ENCODE measurements around the gene MPG. TPM values are rescaled to one million over a fixed set of nuclear protein-coding genes. Genes with fewer than 3 reads are reported as not detected.

MPG gene
- total RNA-seq, 1 experiment from 2014 or later: 30.6 TPM

- H3K27ac ChIP-seq (ENCODE audit: low read depth, low read length, poor library complexity, severe bottlenecking): no peak overlapping the region
- ChIA-PET CTCF (no interaction called here), POLR2A (ENCODE audit: low non-redundant PET) (no interaction called here)
- no peak overlapping the region for H3K4me3 ChIP-seq (ENCODE audit: low read depth, low read length, poor library complexity, severe bottlenecking)
- intact Hi-C loops (cut with micrococcal nuclease; ENCODE audit: unreplicated experiment): no loop called here
- H3K27me3 ChIP-seq (replicated peaks; ENCODE audit: insufficient read depth, low read depth, low read length, poor library complexity): no peaks in the 10 kb centered on the region
- no peaks in the 10 kb centered on the region for H3K4me1 ChIP-seq (ENCODE audit: insufficient read depth, low read length, poor library complexity, severe bottlenecking)
- H3K9me3 ChIP-seq (ENCODE audit: low read depth, low read length, poor library complexity, severe bottlenecking): no peaks in the 10 kb centered on the region
- no peak for DNase-seq (ENCODE audit: low spot score)
- no TSS peak for BruUV-seq (replicated peaks)
- H3K36me3 ChIP-seq (ENCODE audit: insufficient read depth, low read length, poor library complexity, severe bottlenecking): no peaks in the 10 kb centered on the region
- TF ChIP-seq EZH2 (IDR thresholded peaks at IDR 0.05; ENCODE audit: borderline replicate concordance, low read depth, low read length, poor library complexity, severe bottlenecking) (no peak), CTCF (conservative IDR thresholded peaks at IDR 0.05; ENCODE audit: low read depth, low read length) (no peak)
Measured at GRCh38 chr16:125011-125410, 47.0 kb downstream of the MPG start.

GRCh38 chr16:129075-129474, 51.0 kb downstream of the MPG start:
- no peaks in the 10 kb centered on the region for H3K27me3 ChIP-seq (replicated peaks; ENCODE audit: insufficient read depth, low read depth, low read length, poor library complexity)
- H3K4me1 ChIP-seq (ENCODE audit: insufficient read depth, low read length, poor library complexity, severe bottlenecking): no peaks in the 10 kb centered on the region
- ChIA-PET CTCF (no interaction called here), POLR2A (ENCODE audit: low non-redundant PET) (no interaction called here)
- BruUV-seq (replicated peaks): no TSS peak
- H3K4me3 ChIP-seq (ENCODE audit: low read depth, low read length, poor library complexity, severe bottlenecking): no peak overlapping the region
- no peak for DNase-seq (ENCODE audit: low spot score)
- no peaks in the 10 kb centered on the region for H3K9me3 ChIP-seq (ENCODE audit: low read depth, low read length, poor library complexity, severe bottlenecking)
- H3K36me3 ChIP-seq (ENCODE audit: insufficient read depth, low read length, poor library complexity, severe bottlenecking): no peaks in the 10 kb centered on the region
- intact Hi-C loops (cut with micrococcal nuclease; ENCODE audit: unreplicated experiment): no loop called here
- no peak overlapping the region for H3K27ac ChIP-seq (ENCODE audit: low read depth, low read length, poor library complexity, severe bottlenecking)
- no peak for TF ChIP-seq CTCF (conservative IDR thresholded peaks at IDR 0.05; ENCODE audit: low read depth, low read length)
- no peak for TF ChIP-seq EZH2 (IDR thresholded peaks at IDR 0.05; ENCODE audit: borderline replicate concordance, low read depth, low read length, poor library complexity, severe bottlenecking)

- POLR2A ChIA-PET (ENCODE audit: low non-redundant PET): no interaction called here
- no TSS peak for BruUV-seq (replicated peaks)
Measured at GRCh38 chr16:130533-131173, 52.6 kb downstream of the MPG start.

More at GRCh38 chr16:130533-131173, 52.6 kb downstream of the MPG start:
- Histone ChIP-seq H3K27me3 (replicated peaks; ENCODE audit: insufficient read depth, low read depth, low read length, poor library complexity) (no peaks in the 10 kb centered on the region), H3K27ac (ENCODE audit: low read depth, low read length, poor library complexity, severe bottlenecking) (no peak overlapping the region), H3K36me3 (ENCODE audit: insufficient read depth, low read length, poor library complexity, severe bottlenecking) (no peaks in the 10 kb centered on the region), H3K4me1 (ENCODE audit: insufficient read depth, low read length, poor library complexity, severe bottlenecking) (no peaks in the 10 kb centered on the region), H3K9me3 (ENCODE audit: low read depth, low read length, poor library complexity, severe bottlenecking) (no peaks in the 10 kb centered on the region), H3K4me3 (ENCODE audit: low read depth, low read length, poor library complexity, severe bottlenecking) (no peak overlapping the region)
- no peak for TF ChIP-seq CTCF (conservative IDR thresholded peaks at IDR 0.05; ENCODE audit: low read depth, low read length)
- TF ChIP-seq EZH2 (IDR thresholded peaks at IDR 0.05; ENCODE audit: borderline replicate concordance, low read depth, low read length, poor library complexity, severe bottlenecking): no peak
- intact Hi-C loops (cut with micrococcal nuclease; ENCODE audit: unreplicated experiment): no loop called here
- CTCF ChIA-PET: no interaction called here
- no peak for DNase-seq (ENCODE audit: low spot score)
